SK-N-SH treated with all-trans-retinoic acid at 6 μM for 48 hours (cell line): ENCODE data around the gene RAPGEF5.

Experiments
- ATAC-seq: fragments of 200-7000 bp; cut with Tn5 transposase; 3 replicates; pipeline ENCODE4 v1.9.1; 2020; ENCODE audit warnings: mild to moderate bottlenecking, moderate library complexity
- ARNTL ChIP-seq: fragments of 450-650 bp; formaldehyde crosslinking; IDR thresholded peaks from 2 replicates; pipeline ENCODE4 v1.5.0; 2020; ENCODE audit warnings: low read depth, mild to moderate bottlenecking, moderate library complexity, borderline replicate concordance
- BACH2 ChIP-seq: fragments of 250-450 bp; sonication (Bioruptor Pico); IDR thresholded peaks from 2 replicates; pipeline ENCODE4 v1.9.0; 2021; ENCODE audit warnings: mild to moderate bottlenecking, borderline replicate concordance
- CREB5 ChIP-seq: fragments of 250-450 bp; sonication (Bioruptor Pico); IDR thresholded peaks from 2 replicates; pipeline ENCODE4 v1.5.1; 2020; ENCODE audit warnings: low read depth, mild to moderate bottlenecking, moderate library complexity
- CSRNP3 ChIP-seq: fragments of 250-450 bp; sonication (Bioruptor Pico); IDR thresholded peaks from 2 replicates; pipeline ENCODE4 v1.5.1; 2021; ENCODE audit warnings: mild to moderate bottlenecking, moderate library complexity
- ESRRG ChIP-seq: fragments of 250-450 bp; sonication (Bioruptor Pico); IDR thresholded peaks from 2 replicates; pipeline ENCODE4 v1.6.1; 2021; ENCODE audit warnings: mild to moderate bottlenecking
- ISL1 ChIP-seq: fragments of 250-450 bp; sonication (Bioruptor Pico); IDR thresholded peaks from 2 replicates; pipeline ENCODE4 v2.1.2; 2022; ENCODE audit warnings: mild to moderate bottlenecking, moderate library complexity
- OSR1 ChIP-seq: fragments of 250-450 bp; sonication (Bioruptor Pico); IDR thresholded peaks from 2 replicates; pipeline ENCODE4 v1.8.0; 2022; ENCODE audit warnings: moderate library complexity, mild to moderate bottlenecking, inconsistent platforms
- PATZ1 ChIP-seq: fragments of 250-450 bp; sonication (Bioruptor Pico); IDR thresholded peaks from 2 replicates; pipeline ENCODE4 v1.8.0; 2020; ENCODE audit warnings: mild to moderate bottlenecking, moderate library complexity, borderline replicate concordance
- POU6F1 ChIP-seq: fragments of 250-450 bp; sonication (Bioruptor Pico); IDR thresholded peaks from 2 replicates; pipeline ENCODE4 v1.8.0; 2021; ENCODE audit warnings: low read depth, mild to moderate bottlenecking, moderate library complexity, borderline replicate concordance
- PPARA ChIP-seq: fragments of 250-450 bp; sonication (Bioruptor Pico); IDR thresholded peaks from 2 replicates; pipeline ENCODE4 v1.5.0; 2020; ENCODE audit warnings: mild to moderate bottlenecking, borderline replicate concordance
- RARB ChIP-seq: fragments of 250-450 bp; sonication (Bioruptor Pico); IDR thresholded peaks from 2 replicates; pipeline ENCODE4 v1.8.0; 2021; ENCODE audit warnings: mild to moderate bottlenecking, moderate library complexity
- SNAI2 ChIP-seq: fragments of 250-450 bp; sonication (Bioruptor Pico); IDR thresholded peaks from 2 replicates; pipeline ENCODE4 v1.5.0; 2020; ENCODE audit warnings: mild to moderate bottlenecking, moderate library complexity
- TCF4 ChIP-seq: fragments of 250-450 bp; sonication (Bioruptor Pico); IDR thresholded peaks from 2 replicates; pipeline ENCODE4 v1.8.0; 2021; ENCODE audit warnings: mild to moderate bottlenecking, moderate library complexity, borderline replicate concordance
- TSHZ2 ChIP-seq: fragments of 250-450 bp; sonication (Bioruptor Pico); IDR thresholded peaks from 2 replicates; pipeline ENCODE4 v1.5.0; 2020; ENCODE audit warnings: mild to moderate bottlenecking, moderate library complexity
- ZC3H10 ChIP-seq: fragments of 250-450 bp; sonication (Bioruptor Pico); IDR thresholded peaks from 2 replicates; pipeline ENCODE4 v1.5.1; 2021; ENCODE audit warnings: mild to moderate bottlenecking, moderate library complexity
- ZFP3 ChIP-seq: fragments of 250-450 bp; sonication (Bioruptor Pico); IDR thresholded peaks from 2 replicates; pipeline ENCODE4 v1.5.0; 2020; ENCODE audit warnings: mild to moderate bottlenecking, moderate library complexity
- ZFP30 ChIP-seq: fragments of 450-650 bp; formaldehyde crosslinking; IDR thresholded peaks from 2 replicates; pipeline ENCODE4 v1.5.0; 2022; ENCODE audit warnings: mild to moderate bottlenecking, moderate library complexity
- ZNF70 ChIP-seq: fragments of 450-650 bp; formaldehyde crosslinking; IDR thresholded peaks from 2 replicates; pipeline ENCODE4 v1.5.0; 2020; ENCODE audit warnings: mild to moderate bottlenecking, moderate library complexity

RAPGEF5 gene

GRCh38 chr7:22250390-22250789 lies 106.6 kb downstream of the RAPGEF5 start:
- no peak for ATAC-seq
- TF ChIP-seq PATZ1, result no peak
- TF ChIP-seq RARB (CRISPR knock-in tag), result no peak
- no peak for TF ChIP-seq TSHZ2
- no peak for TF ChIP-seq ZFP3
- no peak for TF ChIP-seq TCF4
- TF ChIP-seq CREB5 (CRISPR knock-in tag), result no peak
- no peak for TF ChIP-seq PPARA
- TF ChIP-seq ISL1, result no peak
- no peak for TF ChIP-seq SNAI2 (CRISPR knock-in tag)
- TF ChIP-seq ZFP30, result no peak
- TF ChIP-seq POU6F1 (CRISPR knock-in tag), result no peak
- no peak for TF ChIP-seq ZNF70 (CRISPR knock-in tag)
- no peak for TF ChIP-seq CSRNP3 (CRISPR knock-in tag)
- no peak for TF ChIP-seq OSR1 (CRISPR knock-in tag)
- no peak for TF ChIP-seq ZC3H10 (CRISPR knock-in tag)
- TF ChIP-seq ARNTL, result no peak
- no peak for TF ChIP-seq ESRRG (CRISPR knock-in tag)
- no peak for TF ChIP-seq BACH2

GRCh38 chr7:22248111-22248809 lies 108.7 kb downstream of the RAPGEF5 start:
- no peak for ATAC-seq

More at GRCh38 chr7:22248111-22248809, 108.7 kb downstream of the RAPGEF5 start:
- TF ChIP-seq ESRRG (CRISPR knock-in tag) (no peak), RARB (CRISPR knock-in tag) (no peak), OSR1 (CRISPR knock-in tag) (no peak), ZNF70 (CRISPR knock-in tag) (no peak), PPARA (no peak), CSRNP3 (CRISPR knock-in tag) (no peak), ZFP3 (no peak), POU6F1 (CRISPR knock-in tag) (no peak), SNAI2 (CRISPR knock-in tag) (no peak), TCF4 (no peak), PATZ1 (no peak), ZFP30 (no peak)
